Central memory CD8-positive, alpha-beta T cell (primary cell): ENCODE results near the gene POU2AF1.
"Not testable (repeated sequence)": the region's sequence is repeated elsewhere in the genome, so short reads cannot be mapped to it uniquely, and the experiment has no call there.

Experiments used
- ATAC-seq: fragments of 150-1000 bp; cut with Tn5 transposase; replicated peaks from 2 replicates; pipeline ENCODE4 v1.10.0; 2022; ENCODE audit warnings: mild to moderate bottlenecking, moderate FRiP score, moderate number of reproducible peaks; ENCODE audit not compliant: poor library complexity, severe bottlenecking; ENCODE audit errors: extremely low read depth
- DNase-seq, 2 donors: peaks; one replicate each; pipeline ENCODE4 v3.0.0; 2021; ENCODE audit warnings: low spot score in 2 of 2
- H3K27ac Mint-ChIP-seq: one replicate; pipeline ENCODE4 v1.8.0; 2022; ENCODE audit warnings: low read depth, mild to moderate bottlenecking, moderate library complexity, mixed read lengths
- H3K27me3 Mint-ChIP-seq: one replicate; pipeline ENCODE4 v1.8.0; 2022; ENCODE audit warnings: mixed read lengths
- H3K36me3 Mint-ChIP-seq: one replicate; pipeline ENCODE4 v1.8.0; 2022; ENCODE audit warnings: mild to moderate bottlenecking, moderate library complexity, mixed read lengths; ENCODE audit not compliant: insufficient read depth
- H3K4me1 Mint-ChIP-seq: one replicate; pipeline ENCODE4 v1.8.0; 2022; ENCODE audit warnings: mixed read lengths
- H3K4me3 Mint-ChIP-seq: one replicate; pipeline ENCODE4 v1.8.0; 2022; ENCODE audit warnings: mild to moderate bottlenecking, moderate library complexity, mixed read lengths
- H3K9me3 Mint-ChIP-seq: one replicate; pipeline ENCODE4 v1.8.0; 2022; ENCODE audit warnings: mixed read lengths

POU2AF1 gene

GRCh38 chr11:111406091-111406490, 27.0 kb upstream of the POU2AF1 start:
- no peak overlapping the region for H3K27ac Mint-ChIP-seq
- ATAC-seq (no peak), DNase-seq (no peak)
- H3K9me3 Mint-ChIP-seq, result no peaks in the 10 kb centered on the region
- H3K36me3 Mint-ChIP-seq, result no peaks in the 10 kb centered on the region
- no peaks in the 10 kb centered on the region for H3K4me1 Mint-ChIP-seq
- no peaks in the 10 kb centered on the region for H3K27me3 Mint-ChIP-seq
- no peak overlapping the region for H3K4me3 Mint-ChIP-seq

GRCh38 chr11:111405551-111405950, 26.5 kb upstream of the POU2AF1 start:
- Mint-ChIP-seq H3K4me1 (no peaks in the 10 kb centered on the region), H3K27me3 (peaks cover 3% of the 10 kb centered on the region)
- no peak for ATAC-seq

GRCh38 chr11:111403051-111403726, 24.1 kb upstream of the POU2AF1 start:
- H3K4me1 Mint-ChIP-seq, result no peaks in the 10 kb centered on the region
- ATAC-seq, result no peak
- no peaks in the 10 kb centered on the region for H3K36me3 Mint-ChIP-seq
- DNase-seq, result no peak
- H3K27me3 Mint-ChIP-seq, result peaks cover 20% of the 10 kb centered on the region
- no peak overlapping the region for H3K4me3 Mint-ChIP-seq
- H3K9me3 Mint-ChIP-seq, result no peaks in the 10 kb centered on the region
- H3K27ac Mint-ChIP-seq, result no peak overlapping the region

More at GRCh38 chr11:111405551-111405950, 26.5 kb upstream of the POU2AF1 start:
- no peak overlapping the region for H3K4me3 Mint-ChIP-seq
- no peaks in the 10 kb centered on the region for H3K36me3 Mint-ChIP-seq
- no peak for DNase-seq
- no peaks in the 10 kb centered on the region for H3K9me3 Mint-ChIP-seq
- H3K27ac Mint-ChIP-seq, result no peak overlapping the region

- H3K4me1 Mint-ChIP-seq, result no peaks in the 10 kb centered on the region
- no peak for DNase-seq
- no peak overlapping the region for H3K4me3 Mint-ChIP-seq
- no peak overlapping the region for H3K27ac Mint-ChIP-seq
- H3K36me3 Mint-ChIP-seq, result peaks cover 1% of the 10 kb centered on the region
- no peaks in the 10 kb centered on the region for H3K9me3 Mint-ChIP-seq
- H3K27me3 Mint-ChIP-seq, result peaks cover 20% of the 10 kb centered on the region
- no peak for ATAC-seq
Measured at GRCh38 chr11:111402411-111402810, 23.3 kb upstream of the POU2AF1 start.

- H3K9me3 Mint-ChIP-seq, ATAC-seq, H3K27ac Mint-ChIP-seq, H3K4me3 Mint-ChIP-seq, DNase-seq, H3K4me1 Mint-ChIP-seq, H3K36me3 Mint-ChIP-seq: not testable (repeated sequence)
- H3K27me3 Mint-ChIP-seq, result peaks cover 20% of the 10 kb centered on the region
Measured at GRCh38 chr11:111401957-111402356, 22.9 kb upstream of the POU2AF1 start.

GRCh38 chr11:111400595-111400994, 21.5 kb upstream of the POU2AF1 start:
- Mint-ChIP-seq H3K4me1 (no peaks in the 10 kb centered on the region), H3K27ac (no peak overlapping the region), H3K27me3 (peaks cover 30% of the 10 kb centered on the region), H3K36me3 (peaks cover 3% of the 10 kb centered on the region), H3K4me3 (no peak overlapping the region), H3K9me3 (no peaks in the 10 kb centered on the region)
- ATAC-seq (no peak), DNase-seq (no peak)

- no peak overlapping the region for H3K4me3 Mint-ChIP-seq
- H3K9me3 Mint-ChIP-seq, result no peaks in the 10 kb centered on the region
- peaks cover 30% of the 10 kb centered on the region for H3K27me3 Mint-ChIP-seq
- no peaks in the 10 kb centered on the region for H3K4me1 Mint-ChIP-seq
- no peak overlapping the region for H3K27ac Mint-ChIP-seq
- peaks cover 3% of the 10 kb centered on the region for H3K36me3 Mint-ChIP-seq
- DNase-seq (no peak), ATAC-seq (no peak)
Measured at GRCh38 chr11:111399187-111400031, 20.3 kb upstream of the POU2AF1 start.

- no peaks in the 10 kb centered on the region for H3K4me1 Mint-ChIP-seq
- DNase-seq (no peak), ATAC-seq (no peak)
- no peak overlapping the region for H3K4me3 Mint-ChIP-seq
- H3K36me3 Mint-ChIP-seq, result peaks cover 3% of the 10 kb centered on the region
- H3K9me3 Mint-ChIP-seq, result no peaks in the 10 kb centered on the region
- no peak overlapping the region for H3K27ac Mint-ChIP-seq
- peaks cover 30% of the 10 kb centered on the region for H3K27me3 Mint-ChIP-seq
Measured at GRCh38 chr11:111397034-111397433, 18.0 kb upstream of the POU2AF1 start.

- ATAC-seq (no peak), DNase-seq (no peak)
- Mint-ChIP-seq H3K4me3 (no peak overlapping the region), H3K27ac (no peak overlapping the region), H3K36me3 (peaks cover 3% of the 10 kb centered on the region), H3K9me3 (no peaks in the 10 kb centered on the region), H3K27me3 (peaks cover 29% of the 10 kb centered on the region), H3K4me1 (no peaks in the 10 kb centered on the region)
Measured at GRCh38 chr11:111395749-111396148, 16.7 kb upstream of the POU2AF1 start.

- no peak overlapping the region for H3K27ac Mint-ChIP-seq
- DNase-seq, result no peak
- no peak overlapping the region for H3K4me3 Mint-ChIP-seq
- no peaks in the 10 kb centered on the region for H3K9me3 Mint-ChIP-seq
- H3K4me1 Mint-ChIP-seq, result no peaks in the 10 kb centered on the region
- no peak for ATAC-seq
- peaks cover 23% of the 10 kb centered on the region for H3K27me3 Mint-ChIP-seq
- peaks cover 3% of the 10 kb centered on the region for H3K36me3 Mint-ChIP-seq
Measured at GRCh38 chr11:111395081-111395480, 16.0 kb upstream of the POU2AF1 start.

GRCh38 chr11:111394147-111394546, 15.1 kb upstream of the POU2AF1 start:
- H3K27ac Mint-ChIP-seq, H3K36me3 Mint-ChIP-seq, H3K9me3 Mint-ChIP-seq, H3K4me3 Mint-ChIP-seq, ATAC-seq, H3K4me1 Mint-ChIP-seq, DNase-seq: not testable (repeated sequence)
- peaks cover 17% of the 10 kb centered on the region for H3K27me3 Mint-ChIP-seq

GRCh38 chr11:111393585-111393984, 14.5 kb upstream of the POU2AF1 start:
- no peak overlapping the region for H3K27ac Mint-ChIP-seq
- H3K4me1 Mint-ChIP-seq, result no peaks in the 10 kb centered on the region
- H3K4me3 Mint-ChIP-seq, result no peak overlapping the region
- DNase-seq (no peak), ATAC-seq (no peak)
- peaks cover 19% of the 10 kb centered on the region for H3K27me3 Mint-ChIP-seq
- peaks cover 3% of the 10 kb centered on the region for H3K36me3 Mint-ChIP-seq
- no peaks in the 10 kb centered on the region for H3K9me3 Mint-ChIP-seq

GRCh38 chr11:111393096-111393495, 14.0 kb upstream of the POU2AF1 start:
- Mint-ChIP-seq H3K4me1 (no peaks in the 10 kb centered on the region), H3K4me3 (no peak overlapping the region), H3K27ac (no peak overlapping the region), H3K27me3 (peaks cover 24% of the 10 kb centered on the region), H3K9me3 (no peaks in the 10 kb centered on the region), H3K36me3 (peaks cover 3% of the 10 kb centered on the region)
- ATAC-seq (no peak), DNase-seq (no peak)
